GM12878 (cell line): ENCODE results near the gene GRB10.

ENCODE experiments used
- CBX3 ChIP-seq: fragments of 200-600 bp; sonication (generic); IDR thresholded peaks from 2 replicates; pipeline ENCODE4 v1.6.1; 2016; ENCODE audit warnings: low read depth, borderline replicate concordance
- CTCF ChIP-seq, 3 experiments: IDR thresholded peaks in 2 of 3; conservative IDR thresholded peaks in 1 of 3; 2 replicates each; pipeline ENCODE4 v1.5.1; 2011; ENCODE audit warnings: low read depth in 3 of 3, low read length in 3 of 3, mild to moderate bottlenecking in 3 of 3, control low read depth in 2 of 3, moderate library complexity in 2 of 3, inconsistent platforms in 1 of 3, mixed read lengths in 1 of 3; ENCODE audit not compliant: control insufficient read depth in 2 of 3, insufficient read depth in 1 of 3; ENCODE audit errors: extremely low read depth in 1 of 3
- EZH2 ChIP-seq: IDR thresholded peaks from 2 replicates; pipeline ENCODE4 v1.6.1; 2012; ENCODE audit warnings: low read depth, mild to moderate bottlenecking, control low read depth, inconsistent platforms, low read length, borderline replicate concordance; ENCODE audit not compliant: control insufficient read depth
- MYC ChIP-seq: IDR thresholded peaks from 2 replicates; pipeline ENCODE4 v1.6.1; 2011; ENCODE audit warnings: mild to moderate bottlenecking, low read length, moderate library complexity, inconsistent platforms; ENCODE audit not compliant: insufficient read depth, insufficient replicate concordance, insufficient read length, severe bottlenecking
- NR2C1 ChIP-seq: fragments of 450-650 bp; IDR thresholded peaks from 2 replicates; pipeline ENCODE4 v1.6.1; 2017; ENCODE audit warnings: antibody characterized with exemption, mild to moderate bottlenecking, moderate library complexity
- POLR2AphosphoS5 ChIP-seq: IDR thresholded peaks from 2 replicates; pipeline ENCODE4 v1.6.1; 2011; ENCODE audit warnings: mild to moderate bottlenecking, low read length, inconsistent platforms

- TF ChIP-seq EZH2 (no peak), CTCF (IDR thresholded peaks at IDR 0.05 in 2 of 3, conservative IDR thresholded peaks at IDR 0.05 in 1 of 3; ENCODE audit: control insufficient read depth in 2 of 3, extremely low read depth in 1 of 3, insufficient read depth in 1 of 3, low read depth in 3 of 3, low read length in 3 of 3) (no peak), CBX3 (no peak), MYC (no peak), NR2C1 (no peak), POLR2AphosphoS5 (no peak)
These were observed 216.7 kb downstream of the GRB10 start for GRCh38 chr7:50565977-50566376.
